ENCODE data around the gene RASSF3.

Gene RASSF3

GRCh38 chr12:64695550-64695949, 85.3 kb downstream of the RASSF3 start:
- Histone ChIP-seq H3K4me1 (ENCODE audit: control insufficient read depth, insufficient read depth, low read length, poor library complexity, severe bottlenecking) (peaks cover 17% of the 10 kb centered on the region), H3K4me3 (ENCODE audit: extremely low read depth, insufficient read depth, low read length, poor library complexity, severe bottlenecking) (no peak overlapping the region), H3K27ac (ENCODE audit: low read depth, low read length, severe bottlenecking) (no peak overlapping the region), H3K36me3 (ENCODE audit: control insufficient read depth, insufficient read depth, low read length) (peaks cover 27% of the 10 kb centered on the region), H3K9me3 (ENCODE audit: control insufficient read depth, low read length) (no peaks in the 10 kb centered on the region)
- whole genome bisulfite sequencing, 2 experiments (ENCODE audit: insufficient coverage in 2 of 2), result 78 to 79% methylated on average over 2 to 4 of the region's 5 CpGs

GRCh38 chr12:64696080-64696741, 85.9 kb downstream of the RASSF3 start:
- no peak overlapping the region for H3K27ac ChIP-seq (ENCODE audit: low read depth, low read length, severe bottlenecking)
- H3K9me3 ChIP-seq (ENCODE audit: control insufficient read depth, low read length), result no peaks in the 10 kb centered on the region
- H3K4me3 ChIP-seq (ENCODE audit: extremely low read depth, insufficient read depth, low read length, poor library complexity, severe bottlenecking), result no peak overlapping the region
- 60 to 86% methylated on average over 1 of the region's 1 CpG for WGBS, 2 experiments (ENCODE audit: insufficient coverage in 2 of 2)
- H3K4me1 ChIP-seq (ENCODE audit: control insufficient read depth, insufficient read depth, low read length, poor library complexity, severe bottlenecking), result peaks cover 12% of the 10 kb centered on the region
- peaks cover 27% of the 10 kb centered on the region for H3K36me3 ChIP-seq (ENCODE audit: control insufficient read depth, insufficient read depth, low read length)

GRCh38 chr12:64699504-64700115, 89.3 kb downstream of the RASSF3 start:
- H3K27ac ChIP-seq (ENCODE audit: low read depth, low read length, severe bottlenecking), result no peak overlapping the region
- peaks cover 12% of the 10 kb centered on the region for H3K36me3 ChIP-seq (ENCODE audit: control insufficient read depth, insufficient read depth, low read length)
- 91 to 98% methylated on average over 7 to 8 of the region's 12 CpGs for WGBS, 2 experiments (ENCODE audit: insufficient coverage in 2 of 2)
- no peaks in the 10 kb centered on the region for H3K9me3 ChIP-seq (ENCODE audit: control insufficient read depth, low read length)
- H3K4me3 ChIP-seq (ENCODE audit: extremely low read depth, insufficient read depth, low read length, poor library complexity, severe bottlenecking), result no peak overlapping the region
- H3K4me1 ChIP-seq (ENCODE audit: control insufficient read depth, insufficient read depth, low read length, poor library complexity, severe bottlenecking), result no peaks in the 10 kb centered on the region

GRCh38 chr12:64700532-64700931, 90.2 kb downstream of the RASSF3 start:
- peaks cover 9% of the 10 kb centered on the region for H3K36me3 ChIP-seq (ENCODE audit: control insufficient read depth, insufficient read depth, low read length)
- no peaks in the 10 kb centered on the region for H3K4me1 ChIP-seq (ENCODE audit: control insufficient read depth, insufficient read depth, low read length, poor library complexity, severe bottlenecking)
- WGBS, 2 experiments (ENCODE audit: insufficient coverage in 2 of 2), result 83 to 100% methylated on average over 1 of the region's 1 CpG
- no peaks in the 10 kb centered on the region for H3K9me3 ChIP-seq (ENCODE audit: control insufficient read depth, low read length)
- H3K27ac ChIP-seq (ENCODE audit: low read depth, low read length, severe bottlenecking), result no peak overlapping the region
- H3K4me3 ChIP-seq (ENCODE audit: extremely low read depth, insufficient read depth, low read length, poor library complexity, severe bottlenecking), result no peak overlapping the region

GRCh38 chr12:64701283-64701682, 91.0 kb downstream of the RASSF3 start:
- H3K36me3 ChIP-seq (ENCODE audit: control insufficient read depth, insufficient read depth, low read length), result peaks cover 8% of the 10 kb centered on the region
- H3K27ac ChIP-seq (ENCODE audit: low read depth, low read length, severe bottlenecking), result no peak overlapping the region
- no peak overlapping the region for H3K4me3 ChIP-seq (ENCODE audit: extremely low read depth, insufficient read depth, low read length, poor library complexity, severe bottlenecking)
- WGBS, 2 experiments (ENCODE audit: insufficient coverage in 2 of 2), result 85 to 89% methylated on average over 3 to 4 of the region's 5 CpGs
- no peaks in the 10 kb centered on the region for H3K9me3 ChIP-seq (ENCODE audit: control insufficient read depth, low read length)
- no peaks in the 10 kb centered on the region for H3K4me1 ChIP-seq (ENCODE audit: control insufficient read depth, insufficient read depth, low read length, poor library complexity, severe bottlenecking)

DNA sequence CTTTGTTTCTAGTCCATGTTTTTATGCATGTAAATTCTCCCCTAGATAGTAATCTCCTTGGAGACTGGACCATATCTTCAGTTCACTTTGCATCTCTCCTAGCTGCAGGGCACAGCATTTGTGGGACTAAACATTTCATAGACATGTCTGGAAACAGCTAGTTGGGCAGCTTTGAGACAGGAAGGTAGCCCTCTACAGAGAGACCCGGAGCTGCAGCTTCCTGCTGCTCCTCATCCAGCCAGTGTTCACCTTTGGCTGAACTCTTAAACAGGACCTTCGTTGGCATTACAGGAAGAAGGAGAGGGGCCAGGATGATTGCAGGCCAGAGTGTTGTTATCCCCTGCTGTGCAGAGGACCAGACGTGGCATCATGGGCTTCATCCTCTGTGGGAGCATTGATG, 96.0 kb downstream of the RASSF3 start:
- no peaks in the 10 kb centered on the region for H3K4me1 ChIP-seq (ENCODE audit: control insufficient read depth, insufficient read depth, low read length, poor library complexity, severe bottlenecking)
- no peak overlapping the region for H3K4me3 ChIP-seq (ENCODE audit: extremely low read depth, insufficient read depth, low read length, poor library complexity, severe bottlenecking)
- H3K36me3 ChIP-seq (ENCODE audit: control insufficient read depth, insufficient read depth, low read length), result no peaks in the 10 kb centered on the region
- WGBS, 2 experiments (ENCODE audit: insufficient coverage in 2 of 2), result 74 to 86% methylated on average over 2 to 3 of the region's 3 CpGs
- no peak overlapping the region for H3K27ac ChIP-seq (ENCODE audit: low read depth, low read length, severe bottlenecking)
- no peaks in the 10 kb centered on the region for H3K9me3 ChIP-seq (ENCODE audit: control insufficient read depth, low read length)

GRCh38 chr12:64706857-64707256, 96.6 kb downstream of the RASSF3 start:
- Histone ChIP-seq H3K4me1 (ENCODE audit: control insufficient read depth, insufficient read depth, low read length, poor library complexity, severe bottlenecking) (no peaks in the 10 kb centered on the region), H3K9me3 (ENCODE audit: control insufficient read depth, low read length) (no peaks in the 10 kb centered on the region), H3K4me3 (ENCODE audit: extremely low read depth, insufficient read depth, low read length, poor library complexity, severe bottlenecking) (no peak overlapping the region), H3K36me3 (ENCODE audit: control insufficient read depth, insufficient read depth, low read length) (no peaks in the 10 kb centered on the region), H3K27ac (ENCODE audit: low read depth, low read length, severe bottlenecking) (no peak overlapping the region)
- WGBS, 2 experiments (ENCODE audit: insufficient coverage in 2 of 2), result 92 to 100% methylated on average over 4 to 5 of the region's 5 CpGs

DNA sequence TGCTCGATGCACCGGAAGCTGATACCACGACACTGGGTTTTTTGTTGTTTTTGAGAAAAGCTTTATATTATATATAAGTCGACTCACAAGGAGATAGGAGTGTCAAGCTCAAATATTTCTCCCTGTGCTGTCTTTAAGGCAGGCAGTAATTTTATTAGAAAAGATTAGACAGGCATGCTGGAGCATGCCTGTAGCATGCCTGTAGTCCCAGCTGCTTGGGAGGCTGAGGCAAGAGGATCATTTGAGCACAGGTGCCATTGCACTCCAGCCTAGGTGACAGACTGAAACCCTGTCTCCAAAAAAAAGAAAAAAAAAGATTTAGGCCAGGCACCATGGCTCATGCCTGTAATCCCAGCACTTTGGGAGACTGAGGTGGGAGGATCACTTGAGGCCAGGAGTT, 97.1 kb downstream of the RASSF3 start:
- H3K4me3 ChIP-seq (ENCODE audit: extremely low read depth, insufficient read depth, low read length, poor library complexity, severe bottlenecking), result no peak overlapping the region
- H3K27ac ChIP-seq (ENCODE audit: low read depth, low read length, severe bottlenecking), result no peak overlapping the region
- no peaks in the 10 kb centered on the region for H3K4me1 ChIP-seq (ENCODE audit: control insufficient read depth, insufficient read depth, low read length, poor library complexity, severe bottlenecking)
- whole genome bisulfite sequencing, 2 experiments (ENCODE audit: insufficient coverage in 2 of 2), result 79 to 100% methylated on average over 2 to 3 of the region's 4 CpGs
- H3K36me3 ChIP-seq (ENCODE audit: control insufficient read depth, insufficient read depth, low read length), result no peaks in the 10 kb centered on the region
- no peaks in the 10 kb centered on the region for H3K9me3 ChIP-seq (ENCODE audit: control insufficient read depth, low read length)

- H3K36me3 ChIP-seq (ENCODE audit: control insufficient read depth, insufficient read depth, low read length), result peaks cover 1% of the 10 kb centered on the region
- WGBS, 2 experiments (ENCODE audit: insufficient coverage in 2 of 2), result 100% methylated on average over 1 of the region's 2 CpGs; no CpG with 5 or more reads in 1 of the 2 experiments
Observed at GRCh38 chr12:64707926-64708325, 97.6 kb downstream of the RASSF3 start.

GRCh38 chr12:64709429-64709828, 99.1 kb downstream of the RASSF3 start:
- Histone ChIP-seq H3K36me3 (ENCODE audit: control insufficient read depth, insufficient read depth, low read length) (peaks cover 13% of the 10 kb centered on the region), H3K27ac (ENCODE audit: low read depth, low read length, severe bottlenecking) (no peak overlapping the region), H3K4me1 (ENCODE audit: control insufficient read depth, insufficient read depth, low read length, poor library complexity, severe bottlenecking) (no peaks in the 10 kb centered on the region), H3K9me3 (ENCODE audit: control insufficient read depth, low read length) (no peaks in the 10 kb centered on the region), H3K4me3 (ENCODE audit: extremely low read depth, insufficient read depth, low read length, poor library complexity, severe bottlenecking) (no peak overlapping the region)
- 86 to 92% methylated on average over 2 of the region's 2 CpGs for WGBS, 2 experiments (ENCODE audit: insufficient coverage in 2 of 2)

More at GRCh38 chr12:64707926-64708325, 97.6 kb downstream of the RASSF3 start:
- Histone ChIP-seq H3K4me3 (ENCODE audit: extremely low read depth, insufficient read depth, low read length, poor library complexity, severe bottlenecking) (no peak overlapping the region), H3K4me1 (ENCODE audit: control insufficient read depth, insufficient read depth, low read length, poor library complexity, severe bottlenecking) (no peaks in the 10 kb centered on the region), H3K27ac (ENCODE audit: low read depth, low read length, severe bottlenecking) (no peak overlapping the region), H3K9me3 (ENCODE audit: control insufficient read depth, low read length) (no peaks in the 10 kb centered on the region)

DNA sequence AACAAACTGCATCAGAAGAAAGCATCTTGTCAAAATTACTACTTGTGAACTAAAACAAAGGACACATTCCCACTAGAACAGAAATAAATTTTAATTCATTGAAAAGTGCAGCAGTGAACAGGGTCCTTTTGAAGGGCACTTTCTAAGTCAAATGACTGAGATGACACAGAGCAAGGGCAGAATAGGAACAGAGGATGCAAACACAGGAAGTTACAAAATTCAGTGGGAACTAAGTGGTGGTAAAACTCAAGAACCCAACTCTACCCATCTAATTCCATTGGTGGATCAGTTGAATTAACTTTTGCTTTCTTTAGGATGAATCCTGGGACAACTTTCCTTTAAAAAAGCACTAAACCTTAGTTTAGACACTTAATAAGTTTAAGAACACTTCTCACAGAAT, 103.1 kb downstream of the RASSF3 start:
- no peaks in the 10 kb centered on the region for H3K9me3 ChIP-seq (ENCODE audit: control insufficient read depth, low read length)
- no peak overlapping the region for H3K27ac ChIP-seq (ENCODE audit: low read depth, low read length, severe bottlenecking)
- H3K4me3 ChIP-seq (ENCODE audit: extremely low read depth, insufficient read depth, low read length, poor library complexity, severe bottlenecking), result no peak overlapping the region
- peaks cover 49% of the 10 kb centered on the region for H3K36me3 ChIP-seq (ENCODE audit: control insufficient read depth, insufficient read depth, low read length)
- H3K4me1 ChIP-seq (ENCODE audit: control insufficient read depth, insufficient read depth, low read length, poor library complexity, severe bottlenecking), result no peaks in the 10 kb centered on the region

All from mesodermal cell (in vitro differentiated cells).